Epithelial cell of proximal tubule (primary cell): ENCODE measurements around the gene PRMT7. TPM values are rescaled to one million over a fixed set of nuclear protein-coding genes. Genes with fewer than 3 reads are reported as not detected.
A peak's percentile ranks its signal among the peaks of the same experiment; 100 is the strongest.

ENCODE experiments used
- DNase-seq: peaks from one replicate; pipeline ENCODE4 v3.0.0-alpha.2; 2011; ENCODE audit warnings: low read depth
- H3K4me3 ChIP-seq: 2 replicates; pipeline ENCODE4 v1.5.1; 2011; ENCODE audit warnings: low read depth, mild to moderate bottlenecking, low read length
- CTCF ChIP-seq: conservative IDR thresholded peaks from 2 replicates; pipeline ENCODE4 v1.5.1; 2012; ENCODE audit warnings: low read depth, mild to moderate bottlenecking, low read length
- total RNA-seq: library from RNA; depleted of rRNA; stranded (reverse); fragments of >200 nt; gene quantifications from 2 replicates; pipeline ENCODE4 v1.2.3, GENCODE V29; 2015

PRMT7 gene
- total RNA-seq, 1 donor from 2014 or later, result 32.1 TPM

- no peak for DNase-seq
- peak overlapping the region; percentile 92 for H3K4me3 ChIP-seq
- no peak for TF ChIP-seq CTCF
Observed at GRCh38 chr16:68310437-68310773, 414 bp upstream of the PRMT7 start.

- no peak overlapping the region for H3K4me3 ChIP-seq
- no peak for TF ChIP-seq CTCF
- DNase-seq, result no peak
Observed at GRCh38 chr16:68313116-68313515, 2.3 kb downstream of the PRMT7 start.

- TF ChIP-seq CTCF, result no peak
- DNase-seq, result no peak
- H3K4me3 ChIP-seq, result no peak overlapping the region
Observed at GRCh38 chr16:68319185-68319908, 8.5 kb downstream of the PRMT7 start.

GRCh38 chr16:68324336-68324735, 13.5 kb downstream of the PRMT7 start:
- DNase-seq, result no peak
- H3K4me3 ChIP-seq, result no peak overlapping the region
- no peak for TF ChIP-seq CTCF

- TF ChIP-seq CTCF, result no peak
- no peak for DNase-seq
- no peak overlapping the region for H3K4me3 ChIP-seq
Observed at GRCh38 chr16:68324780-68325357, 14.1 kb downstream of the PRMT7 start.

GRCh38 chr16:68328151-68328859, 17.5 kb downstream of the PRMT7 start:
- H3K4me3 ChIP-seq, result no peak overlapping the region
- peak; percentile 45 for DNase-seq
- TF ChIP-seq CTCF, result peak; percentile 99
